H9 (cell line): ENCODE results near the gene TBC1D5. TPM values are rescaled to one million over a fixed set of nuclear protein-coding genes. Genes with fewer than 3 reads are reported as not detected.

Experiments used
- DNase-seq: peaks from one replicate; pipeline ENCODE4 v3.0.0-alpha.2; 2017
- H2AFZ ChIP-seq: one replicate; pipeline ENCODE4 v1.6.1; 2013; ENCODE audit warnings: mild to moderate bottlenecking, low read length, control low read depth, moderate library complexity
- H2AK5ac ChIP-seq: 2 replicates; pipeline ENCODE4 v1.6.1; 2013; ENCODE audit warnings: low read length, control low read depth, mixed read lengths; ENCODE audit not compliant: insufficient read length
- H2BK120ac ChIP-seq: one replicate; pipeline ENCODE4 v1.6.1; 2013; ENCODE audit warnings: low read depth, mild to moderate bottlenecking, low read length, control low read depth, inconsistent platforms; ENCODE audit not compliant: poor library complexity, severe bottlenecking
- H2BK12ac ChIP-seq: 2 replicates; pipeline ENCODE4 v1.6.1; 2013; ENCODE audit warnings: low read length, control low read depth, mixed read lengths, low read depth; ENCODE audit not compliant: insufficient read length
- H2BK15ac ChIP-seq: 2 replicates; pipeline ENCODE4 v1.6.1; 2013; ENCODE audit warnings: low read depth, low read length, control low read depth
- H2BK20ac ChIP-seq: one replicate; pipeline ENCODE4 v1.6.1; 2013; ENCODE audit warnings: low read depth, mild to moderate bottlenecking, low read length, control low read depth, inconsistent platforms; ENCODE audit not compliant: poor library complexity, severe bottlenecking
- H2BK5ac ChIP-seq: 2 replicates; pipeline ENCODE4 v1.6.1; 2013; ENCODE audit warnings: low read length, control low read depth, mixed read lengths; ENCODE audit not compliant: insufficient read length
- H3K14ac ChIP-seq: 2 replicates; pipeline ENCODE4 v1.6.1; 2013; ENCODE audit warnings: low read length, control low read depth; ENCODE audit not compliant: insufficient read depth
- H3K18ac ChIP-seq: 2 replicates; pipeline ENCODE4 v1.6.1; 2013; ENCODE audit warnings: low read depth, mild to moderate bottlenecking, mixed read lengths, low read length, control low read depth; ENCODE audit not compliant: insufficient read length
- H3K23ac ChIP-seq: 2 replicates; pipeline ENCODE4 v1.6.1; 2013; ENCODE audit warnings: low read length, control low read depth, mixed read lengths, low read depth; ENCODE audit not compliant: insufficient read length
- H3K23me2 ChIP-seq: 2 replicates; pipeline ENCODE4 v1.6.1; 2013; ENCODE audit warnings: low read depth, mild to moderate bottlenecking, mixed read lengths, low read length, control low read depth; ENCODE audit not compliant: insufficient read length, poor library complexity, severe bottlenecking
- H3K27ac ChIP-seq: 2 replicates; pipeline ENCODE4 v1.5.1; 2013; ENCODE audit warnings: low read length, control low read depth, mixed read lengths, low read depth; ENCODE audit not compliant: insufficient read length
- H3K27me3 ChIP-seq: 2 replicates; pipeline ENCODE4 v1.6.1; 2013; ENCODE audit warnings: low read length, control low read depth, inconsistent platforms; ENCODE audit not compliant: insufficient read depth
- H3K4ac ChIP-seq: 2 replicates; pipeline ENCODE4 v1.6.1; 2013; ENCODE audit warnings: low read depth, mild to moderate bottlenecking, control low read depth, inconsistent platforms, low read length, moderate library complexity
- H3K4me1 ChIP-seq: 2 replicates; pipeline ENCODE4 v1.6.1; 2013; ENCODE audit warnings: low read length, control low read depth, inconsistent platforms; ENCODE audit not compliant: insufficient read depth
- H3K4me2 ChIP-seq: 2 replicates; pipeline ENCODE4 v1.6.1; 2013; ENCODE audit warnings: low read length, control low read depth, mixed read lengths; ENCODE audit not compliant: insufficient read length, insufficient read depth
- H3K56ac ChIP-seq: 2 replicates; pipeline ENCODE4 v1.6.1; 2013; ENCODE audit warnings: low read depth, mild to moderate bottlenecking, mixed read lengths, low read length, control low read depth; ENCODE audit not compliant: insufficient read length
- H3K79me1 ChIP-seq: 2 replicates; pipeline ENCODE4 v1.6.1; 2013; ENCODE audit warnings: low read depth, mild to moderate bottlenecking, moderate library complexity, low read length, control low read depth, inconsistent platforms; ENCODE audit not compliant: insufficient read depth, poor library complexity, severe bottlenecking
- H3K79me2 ChIP-seq: 2 replicates; pipeline ENCODE4 v1.6.1; 2013; ENCODE audit warnings: low read length, control low read depth, inconsistent platforms; ENCODE audit not compliant: insufficient read depth
- H3K9ac ChIP-seq: 2 replicates; pipeline ENCODE4 v1.6.1; 2013; ENCODE audit warnings: low read length, control low read depth, mixed read lengths; ENCODE audit not compliant: insufficient read length; ENCODE audit errors: extremely low read depth
- H3K9me3 ChIP-seq: one replicate; pipeline ENCODE4 v1.6.1; 2013; ENCODE audit warnings: low read depth, low read length, inconsistent platforms; ENCODE audit not compliant: control insufficient read depth
- H3T11ph ChIP-seq: one replicate; pipeline ENCODE4 v1.6.1; 2013; ENCODE audit warnings: mild to moderate bottlenecking, low read length, control low read depth, inconsistent platforms
- H4K20me1 ChIP-seq: one replicate; pipeline ENCODE4 v1.6.1; 2013; ENCODE audit not compliant: control insufficient read depth, insufficient read length, insufficient read depth
- H4K5ac ChIP-seq: 2 replicates; pipeline ENCODE4 v1.6.1; 2013; ENCODE audit warnings: low read depth, mild to moderate bottlenecking, mixed read lengths, low read length, control low read depth; ENCODE audit not compliant: insufficient read length
- H4K8ac ChIP-seq: replicated peaks from 2 replicates; pipeline ENCODE4 v1.6.1; 2013; ENCODE audit warnings: low read length, control low read depth, mixed read lengths, low read depth; ENCODE audit not compliant: insufficient read length
- H4K91ac ChIP-seq: 2 replicates; pipeline ENCODE4 v1.6.1; 2013; ENCODE audit warnings: low read depth, mild to moderate bottlenecking, moderate library complexity, mixed read lengths, low read length, control low read depth; ENCODE audit not compliant: insufficient read length
- H3K27ac Mint-ChIP-seq, 3 experiments: 2 replicates in 2 of 3; 3 replicates in 1 of 3; pipeline ENCODE4 v1.8.0; 2020 to 2021; ENCODE audit warnings: mixed read lengths in 3 of 3, mild to moderate bottlenecking in 1 of 3, moderate library complexity in 1 of 3
- H3K27me3 Mint-ChIP-seq: 2 replicates; pipeline ENCODE4 v1.8.0; 2021; ENCODE audit warnings: low read depth, mild to moderate bottlenecking, moderate library complexity, mixed read lengths
- H3K36me3 Mint-ChIP-seq, 3 experiments: 2 replicates in 2 of 3; 3 replicates in 1 of 3; pipeline ENCODE4 v1.8.0; 2020 to 2021; ENCODE audit warnings: low read depth in 3 of 3, mixed read lengths in 3 of 3; ENCODE audit not compliant: insufficient read depth in 1 of 3
- H3K4me1 Mint-ChIP-seq, 2 experiments: 2 replicates each; pipeline ENCODE4 v1.8.0; 2020; ENCODE audit warnings: mixed read lengths in 2 of 2
- H3K4me3 Mint-ChIP-seq, 2 experiments: 2 replicates in 1 of 2; 3 replicates in 1 of 2; pipeline ENCODE4 v1.8.0; 2020 to 2021; ENCODE audit warnings: mild to moderate bottlenecking in 2 of 2, mixed read lengths in 2 of 2, moderate library complexity in 1 of 2
- H3K9me3 Mint-ChIP-seq, 2 experiments: 2 replicates in 1 of 2; 3 replicates in 1 of 2; pipeline ENCODE4 v1.8.0; 2020; ENCODE audit warnings: mild to moderate bottlenecking in 2 of 2, mixed read lengths in 2 of 2, moderate library complexity in 1 of 2
- CTCF ChIP-seq: fragments of 200-600 bp; sonication (generic); conservative IDR thresholded peaks from 3 replicates; pipeline ENCODE4 v1.8.0; 2021; ENCODE audit warnings: antibody characterized with exemption, mild to moderate bottlenecking
- WGBS: extraction: QIAGEN DNeasy Blood & Tissue Kit; methylation state at CpG from one replicate; pipeline ENCODE4 v1.1.7; 2013; ENCODE audit warnings: missing lambda C conversion rate, low lambda C conversion rate, mixed read lengths; ENCODE audit not compliant: insufficient read length; ENCODE audit errors: extremely low coverage; 5-methylcytosine and 5-hydroxymethylcytosine counted together
- total RNA-seq: library from RNA; stranded (reverse); gene quantifications from 2 replicates; pipeline ENCODE4 v1.2.1, GENCODE V29; 2021

The TBC1D5 gene
- total RNA-seq, 1 experiment from 2014 or later, result 25.0 TPM

GRCh38 chr3:17121336-17121735 is 621.1 kb downstream of the TBC1D5 start:
- Histone ChIP-seq H3T11ph (no peak overlapping the region), H4K20me1 (no peaks in the 10 kb centered on the region), H3K9me3 (no peaks in the 10 kb centered on the region), H3K27ac (no peak overlapping the region), H2BK15ac (no peak overlapping the region), H3K18ac (no peak overlapping the region), H3K79me1 (no peaks in the 10 kb centered on the region), H3K79me2 (no peaks in the 10 kb centered on the region), H4K5ac (no peak overlapping the region), H2BK12ac (no peak overlapping the region), H3K4me2 (no peak overlapping the region), H3K9ac (no peak overlapping the region), H2BK120ac (no peak overlapping the region), H3K27me3 (no peaks in the 10 kb centered on the region), H2BK20ac (no peak overlapping the region), H3K4me1 (no peaks in the 10 kb centered on the region), H4K91ac (no peak overlapping the region), H2BK5ac (no peak overlapping the region), H2AFZ (no peak overlapping the region), H3K56ac (no peak overlapping the region), H3K23ac (no peak overlapping the region), H3K4ac (no peak overlapping the region), H2AK5ac (no peak overlapping the region), H3K14ac (no peak overlapping the region), H3K23me2 (no peaks in the 10 kb centered on the region), H4K8ac (no peak overlapping the region)
- Mint-ChIP-seq H3K27ac (no peak overlapping the region), H3K9me3 (peaks cover 5 to 9% of the 10 kb centered on the region in 2 experiments; a peak in 4 of 5 replicates), H3K27me3 (peaks cover 2% of the 10 kb centered on the region; the same call in 1 of the 2 replicates), H3K4me3 (no peak overlapping the region), H3K4me1 (no peaks in the 10 kb centered on the region), H3K36me3 (peaks cover 4 to 10% (median 4%) of the 10 kb centered on the region in 3 experiments; a peak in 4 of 7 replicates)
- no CpG with 5 or more reads among the region's 2 CpGs for WGBS
- DNase-seq, result no peak
- no peak for TF ChIP-seq CTCF
